ENCODE data around the gene PTPRG. TPM values are rescaled to one million over a fixed set of nuclear protein-coding genes. Genes with fewer than 3 reads are reported as not detected.

The PTPRG gene
- total and polyA plus RNA-seq, 10 of the 15 experiments (the other 5 are each of a cell fraction or from before 2014, with no cell fraction given), result 0.29 to 20.7 (median 1.4) TPM

DNA sequence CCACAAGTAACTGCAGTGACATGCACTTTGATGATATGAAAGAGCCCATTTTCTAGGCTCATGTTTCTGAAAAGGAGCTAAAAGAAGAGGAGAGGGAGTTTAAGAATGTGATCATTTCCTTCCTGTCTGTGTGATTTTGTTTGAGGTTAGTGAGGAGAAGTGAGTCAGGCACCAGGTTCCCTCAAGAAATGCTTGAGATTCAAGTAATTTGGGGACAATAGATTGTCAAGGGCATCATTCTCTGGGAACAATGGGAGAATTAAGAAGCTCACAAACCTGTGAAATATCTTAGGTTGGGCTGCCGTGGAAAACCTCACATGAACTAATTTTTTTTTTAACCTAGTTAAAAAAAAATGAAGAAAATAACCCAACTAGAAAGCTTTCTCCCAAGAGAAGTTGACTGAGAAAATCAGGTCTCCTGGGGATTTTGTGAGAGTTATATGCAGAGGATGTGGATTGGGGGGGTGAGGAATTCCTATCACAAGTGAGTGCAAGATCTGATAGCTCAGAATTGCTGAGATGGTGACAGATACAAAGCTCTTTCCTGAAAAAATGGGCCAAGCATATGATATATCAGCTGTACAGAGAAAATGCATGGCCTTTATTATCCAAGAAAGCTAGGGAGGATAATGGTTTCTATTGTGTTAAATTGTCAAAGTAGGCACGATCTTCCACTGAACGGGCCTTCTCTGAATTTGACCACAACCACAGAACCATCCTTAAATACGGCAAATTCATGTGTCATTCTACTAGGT lies 608.7 kb downstream of the PTPRG start:
- ATAC-seq, result peak; percentile 65
- no peak for FAIRE-seq
- WGBS (ENCODE audit: insufficient coverage, insufficient replicate concordance, low lambda C conversion rate, missing lambda C conversion rate), result 19% methylated on average over 4 of the region's 4 CpGs
- in situ Hi-C loops (cut with MboI) (no loop called here), intact Hi-C loops (cut with micrococcal nuclease; ENCODE audit: unreplicated experiment) (no loop called here)
- Histone ChIP-seq H3K36me3 (ENCODE audit: control insufficient read depth in 2 of 2, insufficient read depth in 2 of 2, low read length in 1 of 2) (no peaks in the 10 kb centered on the region), H3K27ac (ENCODE audit: control insufficient read depth, insufficient read depth) (no peak overlapping the region), H3K9ac (ENCODE audit: control insufficient read depth, insufficient read depth, low read length) (no peak overlapping the region), H3K4me1 (ENCODE audit: control insufficient read depth, insufficient read depth, low read length) (no peaks in the 10 kb centered on the region), H3K9me3 (replicated peaks; ENCODE audit: control insufficient read depth, insufficient read depth, low read length) (no peaks in the 10 kb centered on the region), H4K20me1 (ENCODE audit: control insufficient read depth, insufficient read depth) (no peaks in the 10 kb centered on the region), H3K4me2 (ENCODE audit: control insufficient read depth, insufficient read depth) (no peak overlapping the region), H3K27me3 (replicated peaks in 1 of 2; ENCODE audit: control insufficient read depth in 2 of 2, insufficient read depth in 2 of 2, low read length in 1 of 2) (no peaks in the 10 kb centered on the region; a peak in 1 of 4 replicates), H3K4me3 (no peak overlapping the region), H2AFZ (ENCODE audit: control insufficient read depth, low read depth, low read length) (no peak overlapping the region), H3K79me2 (ENCODE audit: control insufficient read depth, insufficient read depth, low read length) (no peaks in the 10 kb centered on the region)
- POLR2A ChIA-PET, result interaction anchor here (1.0 to 1.1 kb wide), 2 partner anchors 17 to 51 kb away, joined by 3 read pairs; no protein-coding TSS in a partner anchor
- no TSS peak for BruUV-seq (replicated peaks)
- TF ChIP-seq SIX5 (IDR thresholded peaks at IDR 0.05; ENCODE audit: low read depth, low read length, severe bottlenecking) (no peak), MEF2B (IDR thresholded peaks at IDR 0.05; ENCODE audit: partially characterized antibody, poor library complexity, severe bottlenecking) (peak; percentile 50), STAT1 (conservative IDR thresholded peaks at IDR 0.05) (no peak), EP300 (IDR thresholded peaks at IDR 0.05; ENCODE audit: borderline replicate concordance in 1 of 2, control insufficient read depth in 1 of 2, low read depth in 2 of 2, low read length in 2 of 2) (no peak), MXI1 (IDR thresholded peaks at IDR 0.05; ENCODE audit: low read depth, low read length) (no peak), NBN (IDR thresholded peaks at IDR 0.05) (no peak), BHLHE40 (IDR thresholded peaks at IDR 0.05; ENCODE audit: borderline replicate concordance in 1 of 2, low read depth in 2 of 2, low read length in 1 of 2) (no peak), CREB1 (IDR thresholded peaks at IDR 0.05; ENCODE audit: low read depth) (no peak), IKZF2 (IDR thresholded peaks at IDR 0.05) (peak in 1 of 2 experiments; percentile 28; a peak in 1 of 4 replicates), KAT2A (conservative IDR thresholded peaks at IDR 0.05; ENCODE audit: control insufficient read depth, low read depth, low read length) (no peak), ATF7 (IDR thresholded peaks at IDR 0.05; ENCODE audit: low read depth) (peak; percentile 34; the same call in 1 of the 2 replicates)
- TF ChIP-seq, protein P1, sequence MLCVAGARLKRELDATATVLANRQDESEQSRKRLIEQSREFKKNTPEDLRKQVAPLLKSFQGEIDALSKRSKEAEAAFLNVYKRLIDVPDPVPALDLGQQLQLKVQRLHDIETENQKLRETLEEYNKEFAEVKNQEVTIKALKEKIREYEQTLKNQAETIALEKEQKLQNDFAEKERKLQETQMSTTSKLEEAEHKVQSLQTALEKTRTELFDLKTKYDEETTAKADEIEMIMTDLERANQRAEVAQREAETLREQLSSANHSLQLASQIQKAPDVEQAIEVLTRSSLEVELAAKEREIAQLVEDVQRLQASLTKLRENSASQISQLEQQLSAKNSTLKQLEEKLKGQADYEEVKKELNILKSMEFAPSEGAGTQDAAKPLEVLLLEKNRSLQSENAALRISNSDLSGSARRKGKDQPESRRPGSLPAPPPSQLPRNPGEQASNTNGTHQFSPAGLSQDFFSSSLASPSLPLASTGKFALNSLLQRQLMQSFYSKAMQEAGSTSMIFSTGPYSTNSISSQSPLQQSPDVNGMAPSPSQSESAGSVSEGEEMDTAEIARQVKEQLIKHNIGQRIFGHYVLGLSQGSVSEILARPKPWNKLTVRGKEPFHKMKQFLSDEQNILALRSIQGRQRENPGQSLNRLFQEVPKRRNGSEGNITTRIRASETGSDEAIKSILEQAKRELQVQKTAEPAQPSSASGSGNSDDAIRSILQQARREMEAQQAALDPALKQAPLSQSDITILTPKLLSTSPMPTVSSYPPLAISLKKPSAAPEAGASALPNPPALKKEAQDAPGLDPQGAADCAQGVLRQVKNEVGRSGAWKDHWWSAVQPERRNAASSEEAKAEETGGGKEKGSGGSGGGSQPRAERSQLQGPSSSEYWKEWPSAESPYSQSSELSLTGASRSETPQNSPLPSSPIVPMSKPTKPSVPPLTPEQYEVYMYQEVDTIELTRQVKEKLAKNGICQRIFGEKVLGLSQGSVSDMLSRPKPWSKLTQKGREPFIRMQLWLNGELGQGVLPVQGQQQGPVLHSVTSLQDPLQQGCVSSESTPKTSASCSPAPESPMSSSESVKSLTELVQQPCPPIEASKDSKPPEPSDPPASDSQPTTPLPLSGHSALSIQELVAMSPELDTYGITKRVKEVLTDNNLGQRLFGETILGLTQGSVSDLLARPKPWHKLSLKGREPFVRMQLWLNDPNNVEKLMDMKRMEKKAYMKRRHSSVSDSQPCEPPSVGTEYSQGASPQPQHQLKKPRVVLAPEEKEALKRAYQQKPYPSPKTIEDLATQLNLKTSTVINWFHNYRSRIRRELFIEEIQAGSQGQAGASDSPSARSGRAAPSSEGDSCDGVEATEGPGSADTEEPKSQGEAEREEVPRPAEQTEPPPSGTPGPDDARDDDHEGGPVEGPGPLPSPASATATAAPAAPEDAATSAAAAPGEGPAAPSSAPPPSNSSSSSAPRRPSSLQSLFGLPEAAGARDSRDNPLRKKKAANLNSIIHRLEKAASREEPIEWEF (IDR thresholded peaks at IDR 0.05; ENCODE audit: insufficient replicate concordance, low read depth, low read length), result no peak
- RAD21 ChIA-PET (ENCODE audit: unreplicated experiment), result interaction anchor here (0.6 to 1.8 kb wide), 9 partner anchors 15 to 622 kb away, joined by 3 to 5 read pairs (median 3); no protein-coding TSS in a partner anchor
- CTCF ChIA-PET, result interaction anchor here (0.9 to 1.7 kb wide), 7 partner anchors 15 to 312 kb away, joined by 3 to 9 read pairs (median 5); no protein-coding TSS in a partner anchor
- SMC1A ChIA-PET (ENCODE audit: uncharacterized antibody, unreplicated experiment), result interaction anchor here (0.8 to 2.2 kb wide), 16 partner anchors 9 to 312 kb away, joined by 3 to 9 read pairs (median 4); no protein-coding TSS in a partner anchor
- no peak for DNase-seq (ENCODE audit: low read depth, low spot score)
